Uterus (tissue), 4 donors: ENCODE measurements around the gene UBA5. TPM values are rescaled to one million over a fixed set of nuclear protein-coding genes. Genes with fewer than 3 reads are reported as not detected.

Source experiments
- DNase-seq, 2 donors: peaks; one replicate each; pipeline ENCODE4 v3.0.0-alpha.2; 2019 to 2020
- H3K27ac ChIP-seq, 2 donors: fragments of 200-600 bp; sonication (generic); 1 replicate in 1 of 2; 2 replicates in 1 of 2; pipeline ENCODE4 v1.5.1; 2016 to 2018
- H3K27me3 ChIP-seq, 2 donors: fragments of 200-600 bp; sonication (generic); one replicate each; pipeline ENCODE4 v1.5.1; 2018 to 2019; ENCODE audit warnings: control low read depth in 1 of 2
- H3K36me3 ChIP-seq, 2 donors: fragments of 200-600 bp; sonication (generic); one replicate each; pipeline ENCODE4 v1.5.1; 2019; ENCODE audit warnings: control low read depth in 1 of 2
- H3K4me1 ChIP-seq, 2 donors: fragments of 200-600 bp; sonication (generic); one replicate each; pipeline ENCODE4 v1.5.1; 2018 to 2019; ENCODE audit warnings: control low read depth in 1 of 2
- H3K4me3 ChIP-seq, 2 donors: fragments of 200-600 bp; sonication (generic); 1 replicate in 1 of 2; 2 replicates in 1 of 2; pipeline ENCODE4 v1.5.1; 2018 to 2019; ENCODE audit warnings: mild to moderate bottlenecking in 1 of 2
- H3K9me3 ChIP-seq, 2 donors: fragments of 200-600 bp; sonication (generic); one replicate each; pipeline ENCODE4 v1.5.1; 2019; ENCODE audit warnings: control low read depth in 1 of 2
- CTCF ChIP-seq, 4 experiments: fragments of 200-600 bp in 2 of 4; fragments of 450-650 bp in 2 of 4; sonication (generic) in 2 of 4; IDR thresholded peaks; one replicate each; pipeline ENCODE4 v1.5.1; 2016 to 2019; ENCODE audit warnings: antibody characterized with exemption in 4 of 4, mild to moderate bottlenecking in 2 of 4, moderate library complexity in 1 of 4
- POLR2A ChIP-seq, 2 donors: fragments of 450-650 bp; IDR thresholded peaks; one replicate each; pipeline ENCODE4 v1.6.1; 2016; ENCODE audit warnings: antibody characterized with exemption in 2 of 2, mild to moderate bottlenecking in 1 of 2, moderate library complexity in 1 of 2
- intact Hi-C: fragments of 100-400 bp; cut with DNase I; formaldehyde crosslinking; loops from one replicate; pipeline ENCODE4 v1.15.1; 2023; ENCODE audit warnings: low total_unique reads
- total RNA-seq, 4 donors: library from RNA; depleted of rRNA in 3 of 4; stranded (reverse); fragments of >200 nt in 3 of 4; gene quantifications; one replicate each; pipeline versions ENCODE4 v1.1.0 to v1.2.4, GENCODE V29; 2014 to 2023
- donor health status: DM: yes; HTN: yes; CAD: no.

UBA5 gene
- total RNA-seq, 4 donors from 2014 or later = 12.6 to 67.2 (median 39.6) TPM

GRCh38 chr3:132716372-132716771, 56.2 kb downstream of the UBA5 start:
- TF ChIP-seq CTCF (IDR thresholded peaks at IDR 0.05) = no peak
- TF ChIP-seq POLR2A (IDR thresholded peaks at IDR 0.05) = no peak
- Histone ChIP-seq H3K27me3 (no peaks in the 10 kb centered on the region), H3K27ac (no peak overlapping the region), H3K9me3 (no peaks in the 10 kb centered on the region), H3K4me1 (no peaks in the 10 kb centered on the region), H3K36me3 (no peaks in the 10 kb centered on the region), H3K4me3 (no peak overlapping the region)
- no peak for DNase-seq
- intact Hi-C loops = no loop called here

- TF ChIP-seq POLR2A (IDR thresholded peaks at IDR 0.05) = no peak
- TF ChIP-seq CTCF (IDR thresholded peaks at IDR 0.05) = no peak
- Histone ChIP-seq H3K4me1 (no peaks in the 10 kb centered on the region), H3K36me3 (no peaks in the 10 kb centered on the region), H3K27ac (no peak overlapping the region), H3K27me3 (no peaks in the 10 kb centered on the region), H3K9me3 (no peaks in the 10 kb centered on the region), H3K4me3 (peak overlapping the region in 1 of 2 donors; percentile 90)
- intact Hi-C loops = loop anchor here (10.0 kb wide), 2 partner anchors 705 to 855 kb away; partner anchors contain the start of gene CDV3
- DNase-seq = no peak
Measured at GRCh38 chr3:132720228-132720627, 60.1 kb downstream of the UBA5 start.

GRCh38 chr3:132721479-132722164, 61.5 kb downstream of the UBA5 start:
- DNase-seq = peak; percentile 20 to 60
- Histone ChIP-seq H3K9me3 (no peaks in the 10 kb centered on the region), H3K36me3 (no peaks in the 10 kb centered on the region), H3K4me1 (no peaks in the 10 kb centered on the region), H3K27me3 (no peaks in the 10 kb centered on the region), H3K4me3 (peak overlapping the region; percentile 86 to 90), H3K27ac (peak overlapping the region; percentile 96 to 97)
- intact Hi-C loops = loop anchor here (10.0 kb wide), 2 partner anchors 703 to 853 kb away; partner anchors contain the start of gene CDV3
- no peak for TF ChIP-seq POLR2A (IDR thresholded peaks at IDR 0.05)
- peak in 3 of 4 experiments; percentile 4 to 51 (median 30) for TF ChIP-seq CTCF (IDR thresholded peaks at IDR 0.05)

DNA sequence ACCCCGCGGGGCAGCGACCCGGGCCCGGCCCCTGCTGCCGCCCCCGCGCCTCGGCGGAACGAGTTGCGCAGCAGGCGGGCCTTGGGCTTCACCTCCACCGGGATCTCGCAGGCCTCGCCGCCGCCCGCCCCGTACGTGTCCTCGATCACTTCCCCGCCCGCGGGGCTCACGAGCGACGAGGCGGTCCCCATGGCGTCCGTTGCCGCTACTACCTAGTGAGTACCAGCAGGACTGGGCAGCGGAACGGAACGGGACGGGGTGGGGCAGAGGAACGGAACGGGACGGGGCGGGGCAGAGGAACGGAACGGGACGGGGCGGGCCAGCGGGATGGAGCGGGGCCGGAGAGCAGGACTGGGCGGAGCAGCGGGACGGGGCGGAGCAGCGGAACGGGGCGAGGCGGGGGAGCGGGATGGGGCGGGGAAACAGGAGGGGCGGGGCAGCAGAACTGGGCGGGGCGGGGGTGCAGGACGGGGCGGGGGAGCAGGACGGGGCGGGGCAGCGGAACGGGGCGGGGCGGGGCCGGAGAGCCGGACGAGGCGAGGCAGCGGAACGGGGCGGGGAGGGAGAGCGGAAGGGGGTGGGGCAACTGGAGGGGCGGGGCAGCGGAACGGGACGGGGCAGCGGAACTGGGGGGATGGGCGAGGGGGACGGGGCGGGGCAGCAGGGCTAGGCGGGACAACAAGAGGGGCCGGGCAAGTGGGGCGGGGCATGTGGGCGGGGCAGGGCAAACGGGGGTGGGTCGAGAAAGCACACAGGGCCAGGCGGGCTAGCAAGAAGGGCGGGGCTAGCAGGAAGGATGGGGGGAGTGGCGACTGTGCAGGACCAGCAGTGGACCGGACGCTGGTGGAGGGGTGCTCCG, 62.3 kb downstream of the UBA5 start, which contains the start of gene NPHP3:
TSS of gene NPHP3 (minus strand) at position 245 of the 859 bp plus-strand sequence. CDS start at position 191, 54 bp downstream.
- peak within 1 kb of the TSS; percentile 86 to 90 for H3K4me3 ChIP-seq
- no peaks in the 10 kb centered on the region for H3K4me1 ChIP-seq
- intact Hi-C loops = loop anchor here (10.0 kb wide), 2 partner anchors 702 to 852 kb away; partner anchors contain the start of gene CDV3
- TF ChIP-seq CTCF (IDR thresholded peaks at IDR 0.05) = peak in 2 of 4 experiments; percentile 1 to 2
- peak; percentile 86 to 89 for TF ChIP-seq POLR2A (IDR thresholded peaks at IDR 0.05)
- peak; percentile 97 to 99 for DNase-seq
- H3K27me3 ChIP-seq = no peaks in the 10 kb centered on the region
- no peaks in the 10 kb centered on the region for H3K36me3 ChIP-seq
- H3K27ac ChIP-seq = peak within 1 kb of the TSS; percentile 96 to 97
- no peaks in the 10 kb centered on the region for H3K9me3 ChIP-seq
